Muscle layer of colon (tissue), 2 donors: Measurements from ENCODE around the gene SIGLEC7.
"Not testable (repeated sequence)": the region's sequence is repeated elsewhere in the genome, so short reads cannot be mapped to it uniquely, and the experiment has no call there.

Source experiments
- H3K27ac ChIP-seq: one replicate; pipeline ENCODE4 v1.7.0; 2013; ENCODE audit warnings: low read depth, mild to moderate bottlenecking, low read length, moderate library complexity
- H3K27me3 ChIP-seq, 2 donors: one replicate each; pipeline ENCODE4 v1.7.0; 2013; ENCODE audit warnings: low read length in 2 of 2, mild to moderate bottlenecking in 2 of 2; ENCODE audit not compliant: insufficient read depth in 2 of 2, control insufficient read depth in 1 of 2
- H3K36me3 ChIP-seq: one replicate; pipeline ENCODE4 v1.7.0; 2013; ENCODE audit warnings: mild to moderate bottlenecking, low read length; ENCODE audit not compliant: insufficient read depth
- H3K4me1 ChIP-seq: one replicate; pipeline ENCODE4 v1.7.0; 2013; ENCODE audit warnings: mild to moderate bottlenecking, low read length; ENCODE audit not compliant: insufficient read depth
- H3K4me3 ChIP-seq, 2 donors: one replicate each; pipeline ENCODE4 v1.7.0; 2013; ENCODE audit warnings: low read length in 2 of 2, low read depth in 1 of 2, mild to moderate bottlenecking in 1 of 2, moderate library complexity in 1 of 2
- H3K9ac ChIP-seq: one replicate; pipeline ENCODE4 v1.7.0; 2013; ENCODE audit warnings: low read length
- H3K9me3 ChIP-seq: one replicate; pipeline ENCODE4 v1.7.0; 2013; ENCODE audit warnings: mild to moderate bottlenecking, low read length
- donor health status: abdominal sarcoma.
- donor health status: Adenocarcinoma of cecum.

SIGLEC7 gene

DNA sequence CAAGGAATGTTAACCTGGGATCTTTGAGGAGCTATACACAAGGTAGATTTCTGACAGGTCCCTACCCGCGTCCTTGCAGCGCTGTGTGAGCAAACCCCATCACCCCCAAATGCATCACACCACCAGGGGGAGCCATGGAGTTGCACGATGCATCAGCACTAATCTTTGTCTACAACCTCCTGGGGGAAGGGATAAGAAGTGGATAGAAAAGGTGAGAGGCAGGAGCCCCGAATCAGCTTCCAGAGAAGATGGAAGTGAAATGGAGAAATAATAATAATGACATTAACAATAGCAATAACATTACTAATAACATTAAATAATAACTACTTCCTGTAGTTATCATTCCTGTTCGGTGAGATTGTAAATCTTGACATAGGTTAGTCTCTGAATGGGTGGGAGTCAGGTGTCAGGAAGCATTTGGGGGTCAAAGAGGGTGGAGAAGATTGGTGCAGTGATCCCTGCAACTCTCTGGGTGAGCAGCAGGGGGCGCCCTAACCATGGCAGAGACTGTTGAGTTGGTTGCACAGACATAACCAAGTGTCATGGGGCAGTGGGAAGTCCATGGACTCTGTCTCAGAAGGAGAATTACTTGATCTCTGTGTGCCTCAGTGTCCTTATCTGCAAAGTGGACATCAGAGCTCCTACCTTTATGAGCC is 16.5 kb downstream of the SIGLEC7 start:
- H3K27me3 ChIP-seq = peaks cover 0 to 9% of the 10 kb centered on the region in 2 donors
- H3K36me3 ChIP-seq = no peaks in the 10 kb centered on the region
- H3K27ac ChIP-seq = no peak overlapping the region
- no peaks in the 10 kb centered on the region for H3K4me1 ChIP-seq
- H3K9ac ChIP-seq = no peak overlapping the region
- no peak overlapping the region for H3K4me3 ChIP-seq
- no peaks in the 10 kb centered on the region for H3K9me3 ChIP-seq

DNA sequence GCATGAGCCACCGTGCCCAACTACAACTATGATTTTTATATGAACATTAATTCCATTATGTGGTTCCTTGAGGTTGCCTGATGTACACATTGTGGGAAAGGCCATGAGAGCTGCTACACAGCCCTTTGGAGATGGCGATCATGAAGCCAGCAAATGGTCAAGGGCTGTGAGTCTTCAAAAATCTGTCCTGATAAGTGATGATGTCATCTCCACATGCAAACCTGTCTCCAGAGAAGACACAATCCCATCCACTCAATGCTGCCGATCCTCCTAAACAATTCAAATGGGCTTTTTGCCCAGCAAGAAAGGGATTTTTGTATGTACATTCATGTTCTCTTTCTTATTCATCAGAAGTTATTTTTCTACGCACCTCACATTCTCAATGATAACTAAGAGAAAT is 17.6 kb downstream of the SIGLEC7 start:
- H3K27me3 ChIP-seq = peaks cover 0 to 9% of the 10 kb centered on the region in 2 donors
- no peak overlapping the region for H3K27ac ChIP-seq
- no peaks in the 10 kb centered on the region for H3K36me3 ChIP-seq
- H3K4me3 ChIP-seq = no peak overlapping the region
- H3K4me1 ChIP-seq = no peaks in the 10 kb centered on the region
- no peak overlapping the region for H3K9ac ChIP-seq
- H3K9me3 ChIP-seq = no peaks in the 10 kb centered on the region

DNA sequence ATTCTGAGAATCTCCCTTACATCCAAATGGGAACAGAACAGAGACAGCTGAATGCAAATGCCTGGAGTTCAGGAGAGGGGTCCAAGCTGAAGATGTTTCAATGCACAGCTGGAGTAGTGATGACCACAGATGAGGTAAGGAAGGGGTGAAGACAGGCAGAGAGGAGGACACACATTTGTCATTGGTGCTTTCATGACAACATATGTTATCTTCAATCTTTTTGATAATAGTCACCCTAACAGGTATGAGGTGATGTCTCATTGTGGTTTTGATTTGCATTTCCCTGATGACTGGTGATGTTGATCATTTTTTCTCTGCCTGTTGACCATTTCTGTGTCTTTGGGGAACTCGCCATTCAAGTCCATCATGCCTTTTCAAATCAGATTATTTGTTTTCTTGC is 19.2 kb downstream of the SIGLEC7 start:
- no peaks in the 10 kb centered on the region for H3K4me1 ChIP-seq
- H3K27me3 ChIP-seq = peaks cover 0 to 9% of the 10 kb centered on the region in 2 donors
- no peak overlapping the region for H3K9ac ChIP-seq
- no peaks in the 10 kb centered on the region for H3K36me3 ChIP-seq
- no peaks in the 10 kb centered on the region for H3K9me3 ChIP-seq
- H3K4me3 ChIP-seq = no peak overlapping the region
- no peak overlapping the region for H3K27ac ChIP-seq

DNA sequence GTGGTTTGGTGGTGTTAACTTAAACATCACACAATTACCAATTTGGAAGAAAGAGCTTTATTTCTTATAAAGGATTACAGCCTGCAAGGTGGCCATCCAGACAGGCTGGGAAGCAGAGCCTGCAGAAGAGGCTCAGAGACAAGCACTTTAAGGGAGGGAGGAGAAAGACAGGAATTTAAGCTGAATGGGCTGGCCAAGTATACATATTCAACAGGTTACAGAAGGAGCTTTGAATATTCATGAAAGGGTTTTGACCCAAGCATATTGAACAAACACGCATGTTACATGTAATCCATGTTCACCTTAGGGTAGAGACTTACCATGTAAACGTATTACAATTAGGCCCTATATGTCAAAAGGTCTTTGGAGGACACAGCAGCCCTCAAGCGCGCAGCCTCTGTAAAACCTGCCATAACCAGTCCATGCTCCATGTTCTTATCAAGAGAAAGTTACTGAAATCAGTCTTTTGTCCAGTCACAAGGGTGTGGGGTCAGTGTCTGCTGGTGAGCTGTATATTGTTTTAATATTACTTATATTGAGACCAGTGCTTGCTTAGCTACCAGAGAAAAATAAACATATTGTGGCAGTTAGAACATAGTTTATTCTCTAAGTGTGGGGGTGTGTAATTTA is 19.9 kb downstream of the SIGLEC7 start:
- Histone ChIP-seq H3K27me3 (peaks cover 0 to 9% of the 10 kb centered on the region in 2 donors), H3K4me1 (no peaks in the 10 kb centered on the region), H3K9me3 (no peaks in the 10 kb centered on the region), H3K36me3 (no peaks in the 10 kb centered on the region), H3K27ac (no peak overlapping the region), H3K4me3 (no peak overlapping the region), H3K9ac (no peak overlapping the region)

DNA sequence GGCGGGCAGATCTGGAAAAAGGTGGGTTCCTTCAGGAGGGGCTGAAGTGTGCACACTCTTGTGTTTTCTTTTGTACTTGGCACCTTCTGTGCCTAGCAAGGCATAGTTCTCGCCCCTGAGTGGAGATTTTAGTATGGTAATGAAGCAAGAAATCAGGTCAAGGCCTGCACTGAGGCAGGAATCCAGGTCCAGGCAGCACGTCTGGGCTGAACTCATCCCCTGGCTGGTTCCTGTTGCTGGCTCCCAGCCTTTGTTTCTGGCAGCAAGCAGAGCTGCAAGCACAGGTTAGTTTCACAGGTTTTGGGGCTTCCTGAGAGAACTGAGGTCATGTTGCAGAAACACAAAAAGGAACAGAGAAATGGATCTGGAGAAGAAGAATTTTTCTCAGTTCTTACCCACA is 21.2 kb downstream of the SIGLEC7 start:
- Histone ChIP-seq H3K4me1 (no peaks in the 10 kb centered on the region), H3K36me3 (no peaks in the 10 kb centered on the region), H3K9me3 (no peaks in the 10 kb centered on the region), H3K9ac (no peak overlapping the region), H3K4me3 (no peak overlapping the region), H3K27me3 (peaks cover 0 to 4% of the 10 kb centered on the region in 2 donors), H3K27ac (no peak overlapping the region)

- H3K4me1 ChIP-seq = no peaks in the 10 kb centered on the region
- no peak overlapping the region for H3K27ac ChIP-seq
- H3K4me3 ChIP-seq = no peak overlapping the region
- no peaks in the 10 kb centered on the region for H3K27me3 ChIP-seq
- no peak overlapping the region for H3K9ac ChIP-seq
- H3K9me3 ChIP-seq = no peaks in the 10 kb centered on the region
- H3K36me3 ChIP-seq = no peaks in the 10 kb centered on the region
Measured at GRCh38 chr19:51164215-51164614, 22.1 kb downstream of the SIGLEC7 start.

DNA sequence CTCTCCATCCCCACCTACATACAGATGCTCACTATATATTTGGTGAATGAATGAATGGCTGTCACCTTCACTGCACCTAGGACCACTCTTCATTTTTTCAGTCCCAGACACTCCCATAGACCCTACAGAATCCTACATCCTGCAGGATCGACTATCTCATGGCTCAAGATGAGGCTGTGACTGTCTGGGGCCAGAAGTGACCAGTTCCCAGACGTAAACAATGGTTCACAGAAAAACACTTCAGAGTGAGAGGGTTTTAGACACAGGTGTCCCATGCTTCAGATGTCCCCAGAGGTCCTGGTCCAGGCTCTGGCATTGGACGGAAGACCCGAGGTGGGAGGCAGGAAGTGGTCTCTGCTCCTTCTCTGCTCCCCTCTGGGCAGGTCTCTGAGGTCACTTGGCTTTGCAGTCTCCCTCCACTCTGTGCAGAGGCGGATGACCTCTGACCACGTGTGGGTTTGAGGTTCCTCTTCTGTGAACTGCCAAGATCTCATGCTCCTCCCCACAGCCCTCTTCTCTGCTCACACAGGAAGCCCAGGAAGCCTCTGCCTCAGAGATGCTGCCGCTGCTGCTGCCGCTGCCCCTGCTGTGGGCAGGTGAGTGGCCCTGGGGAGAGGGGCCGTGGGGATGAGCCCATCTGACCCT is 24.9 kb downstream of the SIGLEC7 start:
- H3K4me1 ChIP-seq = no peaks in the 10 kb centered on the region
- H3K4me3 ChIP-seq = no peak overlapping the region
- H3K27me3 ChIP-seq = no peaks in the 10 kb centered on the region
- H3K27ac ChIP-seq = no peak overlapping the region
- H3K36me3 ChIP-seq = no peaks in the 10 kb centered on the region
- H3K9me3 ChIP-seq = no peaks in the 10 kb centered on the region
- no peak overlapping the region for H3K9ac ChIP-seq

DNA sequence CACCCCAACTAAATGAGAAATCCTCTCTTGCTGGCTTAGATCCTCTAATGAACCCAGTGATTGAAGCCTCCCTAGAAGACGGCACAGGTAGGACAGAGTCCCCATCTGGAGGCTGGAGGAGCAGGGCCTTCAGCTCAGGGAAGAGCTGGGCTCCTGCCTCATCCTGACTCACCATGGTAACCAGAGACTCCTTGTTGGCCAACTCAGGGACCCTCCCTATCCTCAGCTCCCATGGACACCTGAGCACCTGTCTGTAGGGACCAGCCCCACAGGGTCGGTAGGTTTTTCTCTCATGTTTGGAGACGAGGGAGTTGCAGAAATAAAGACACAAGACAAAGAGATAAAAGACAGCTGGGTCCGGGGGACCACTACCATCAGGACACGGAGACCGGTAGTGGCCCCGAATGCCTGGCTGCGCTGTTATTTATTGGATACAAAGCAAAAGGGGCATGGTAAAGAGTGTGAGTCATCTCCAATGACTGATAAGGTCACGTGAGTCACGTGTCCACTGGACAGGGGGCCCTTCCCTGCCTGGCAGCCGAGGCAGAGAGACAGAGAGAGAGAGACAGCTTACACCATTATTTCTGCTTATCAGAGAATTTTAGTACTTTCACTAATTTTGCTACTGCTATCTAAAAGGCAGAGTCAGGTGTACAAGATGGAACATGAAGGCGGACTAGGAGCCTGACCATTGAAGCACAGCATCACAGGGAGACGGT is 26.6 kb downstream of the SIGLEC7 start:
- H3K4me1 ChIP-seq = no peaks in the 10 kb centered on the region
- H3K27me3 ChIP-seq = no peaks in the 10 kb centered on the region
- no peak overlapping the region for H3K4me3 ChIP-seq
- no peak overlapping the region for H3K9ac ChIP-seq
- H3K36me3 ChIP-seq = no peaks in the 10 kb centered on the region
- H3K27ac ChIP-seq = no peak overlapping the region
- no peaks in the 10 kb centered on the region for H3K9me3 ChIP-seq

DNA sequence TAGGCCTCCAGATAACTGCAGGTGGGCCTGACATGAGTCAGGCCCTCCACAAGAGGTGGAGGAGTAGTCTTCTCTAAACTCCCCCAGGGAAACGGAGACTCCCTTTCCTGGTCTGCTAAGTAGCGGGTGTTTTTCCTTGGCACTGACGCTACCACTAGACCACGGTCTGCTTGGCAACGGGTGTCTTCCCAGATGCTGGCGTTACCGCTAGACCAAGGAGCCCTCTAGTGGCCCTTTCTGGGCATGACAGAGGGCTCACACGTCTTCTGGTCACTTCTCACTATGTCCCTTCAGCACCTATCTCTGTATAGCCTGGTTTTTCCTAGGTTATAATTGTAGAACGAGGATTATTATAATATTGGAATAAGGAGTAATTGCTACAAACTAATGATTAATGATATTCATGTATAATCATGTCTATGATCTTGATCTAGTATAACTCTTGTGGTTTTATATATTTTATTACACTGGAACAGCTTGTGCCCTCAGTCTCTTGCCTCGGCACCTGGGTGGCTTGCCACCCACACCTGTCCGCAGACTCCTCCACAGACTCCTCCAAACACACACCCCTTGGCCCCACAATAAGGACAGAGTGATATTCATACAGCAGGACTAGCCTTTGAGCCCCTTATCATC is 27.3 kb downstream of the SIGLEC7 start:
- H3K27ac ChIP-seq, H3K9ac ChIP-seq, H3K36me3 ChIP-seq, H3K27me3 ChIP-seq, H3K4me3 ChIP-seq, H3K4me1 ChIP-seq, H3K9me3 ChIP-seq: not testable (repeated sequence)

- no peak overlapping the region for H3K27ac ChIP-seq
- H3K36me3 ChIP-seq = no peaks in the 10 kb centered on the region
- H3K9me3 ChIP-seq = no peaks in the 10 kb centered on the region
- no peaks in the 10 kb centered on the region for H3K4me1 ChIP-seq
- peaks cover 0 to 4% of the 10 kb centered on the region in 2 donors for H3K27me3 ChIP-seq
- no peak overlapping the region for H3K4me3 ChIP-seq
- H3K9ac ChIP-seq = no peak overlapping the region
Measured at GRCh38 chr19:51172223-51172622, 30.1 kb downstream of the SIGLEC7 start.

- Histone ChIP-seq H3K4me1 (no peaks in the 10 kb centered on the region), H3K4me3 (no peak overlapping the region), H3K9ac (no peak overlapping the region), H3K9me3 (no peaks in the 10 kb centered on the region), H3K27ac (no peak overlapping the region), H3K27me3 (peaks cover 0 to 4% of the 10 kb centered on the region in 2 donors), H3K36me3 (no peaks in the 10 kb centered on the region)
Measured at GRCh38 chr19:51173681-51174080, 31.6 kb downstream of the SIGLEC7 start.
